Tibial nerve (tissue), 3 donors: ENCODE data around the gene TRIM17.

Source experiments
- POLR2A ChIP-seq, 2 donors: fragments of 450-650 bp; IDR thresholded peaks; one replicate each; pipeline ENCODE4 v1.6.1; 2017; ENCODE audit warnings: antibody characterized with exemption in 2 of 2, mild to moderate bottlenecking in 2 of 2, moderate library complexity in 2 of 2
- TF ChIP-seq, protein P1 (sequence below), 5 experiments: fragments of 200-600 bp in 3 of 5; fragments of 450-650 bp in 2 of 5; sonication (generic) in 3 of 5; IDR thresholded peaks; one replicate each; pipeline ENCODE4 v1.5.1; 2016 to 2019; ENCODE audit warnings: antibody characterized with exemption in 5 of 5, mild to moderate bottlenecking in 3 of 5, moderate library complexity in 2 of 5

GRCh38 chr1:228463009-228463558 is 46.4 kb upstream of the TRIM17 start:
- TF ChIP-seq, protein P1, sequence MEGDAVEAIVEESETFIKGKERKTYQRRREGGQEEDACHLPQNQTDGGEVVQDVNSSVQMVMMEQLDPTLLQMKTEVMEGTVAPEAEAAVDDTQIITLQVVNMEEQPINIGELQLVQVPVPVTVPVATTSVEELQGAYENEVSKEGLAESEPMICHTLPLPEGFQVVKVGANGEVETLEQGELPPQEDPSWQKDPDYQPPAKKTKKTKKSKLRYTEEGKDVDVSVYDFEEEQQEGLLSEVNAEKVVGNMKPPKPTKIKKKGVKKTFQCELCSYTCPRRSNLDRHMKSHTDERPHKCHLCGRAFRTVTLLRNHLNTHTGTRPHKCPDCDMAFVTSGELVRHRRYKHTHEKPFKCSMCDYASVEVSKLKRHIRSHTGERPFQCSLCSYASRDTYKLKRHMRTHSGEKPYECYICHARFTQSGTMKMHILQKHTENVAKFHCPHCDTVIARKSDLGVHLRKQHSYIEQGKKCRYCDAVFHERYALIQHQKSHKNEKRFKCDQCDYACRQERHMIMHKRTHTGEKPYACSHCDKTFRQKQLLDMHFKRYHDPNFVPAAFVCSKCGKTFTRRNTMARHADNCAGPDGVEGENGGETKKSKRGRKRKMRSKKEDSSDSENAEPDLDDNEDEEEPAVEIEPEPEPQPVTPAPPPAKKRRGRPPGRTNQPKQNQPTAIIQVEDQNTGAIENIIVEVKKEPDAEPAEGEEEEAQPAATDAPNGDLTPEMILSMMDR (IDR thresholded peaks at IDR 0.05): no peak
- no peak for TF ChIP-seq POLR2A (IDR thresholded peaks at IDR 0.05)
